Measurements from ENCODE around the gene POLR2I.
A peak's percentile ranks its signal among the peaks of the same experiment; 100 is the strongest.

Gene POLR2I

DNA sequence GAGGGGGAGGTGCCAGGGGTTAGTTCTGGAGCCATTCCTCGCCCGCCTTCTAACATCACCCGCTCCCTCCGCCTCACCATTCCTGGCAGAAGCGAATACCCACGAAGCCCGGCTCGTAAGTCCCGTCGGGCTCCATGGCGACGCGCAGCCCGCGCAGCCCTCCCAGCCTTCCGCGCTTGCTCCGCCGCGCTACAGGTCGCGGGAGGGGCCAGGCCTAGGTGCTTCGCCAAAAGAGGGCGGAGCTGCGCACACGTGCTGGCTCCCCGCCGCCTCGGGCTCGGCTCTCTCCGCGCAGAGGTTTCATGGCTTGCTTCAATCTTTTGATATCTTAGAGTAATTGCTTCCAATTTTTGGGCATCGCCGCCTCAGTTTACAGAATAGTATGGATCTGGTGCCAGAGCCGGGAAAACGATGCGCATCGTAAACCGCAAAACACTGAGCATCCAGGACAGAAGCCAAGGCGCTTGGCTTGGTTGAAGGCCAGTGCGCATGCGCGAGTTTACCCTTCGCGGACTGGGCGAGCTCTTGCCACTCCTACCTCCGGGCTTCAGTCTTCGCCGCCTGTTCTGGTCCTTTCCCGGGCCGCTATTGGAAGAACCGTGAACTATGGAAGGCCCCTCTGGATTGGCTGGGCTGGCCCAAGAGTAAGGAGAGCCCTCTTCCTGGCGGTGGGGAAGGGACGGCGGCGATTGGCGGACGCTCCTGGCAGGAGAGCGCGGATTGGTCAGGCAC, at the start of gene POLR2I:
TSS of gene POLR2I (minus strand) at position 155 of the 732 bp plus-strand sequence. CDS start at position 136, 19 bp downstream.
- Histone ChIP-seq H3K9me3 (ENCODE audit: control insufficient read depth, insufficient read depth, low read depth, low read length) (no peaks in the 10 kb centered on the region), H3K36me3 (ENCODE audit: control insufficient read depth in 2 of 2, insufficient read depth in 1 of 2, low read length in 2 of 2) (peaks cover 56 to 63% of the 10 kb centered on the region in 2 experiments), H3K27ac (ENCODE audit: extremely low read depth, low read depth, low read length) (peak within 1 kb of the TSS; percentile 92), H3K4me1 (ENCODE audit: control insufficient read depth, insufficient read depth, low read length) (peaks cover 27% of the 10 kb centered on the region), H3K4me3 (ENCODE audit: low read depth, low read length) (peak within 1 kb of the TSS; percentile 58)
- ChIA-PET CTCF (interaction anchor here (0.6 to 5.1 kb wide), 11 partner anchors 12 to 101 kb away, joined by 3 to 49 read pairs (median 4); partner anchors contain the start of genes ALKBH6 and THAP8), POLR2A (interaction anchor here (0.5 to 4.5 kb wide), 48 partner anchors 8 to 1437 kb away, joined by 3 to 96 read pairs (median 4); partner anchors contain the start of genes ALKBH6, CAPNS1, COX6B1 and LIN37)
- TF ChIP-seq ZNF335 (tag by site-specific recombination; conservative IDR thresholded peaks at IDR 0.05) (peak; percentile 99), ZEB2 (tag by site-specific recombination; IDR thresholded peaks at IDR 0.05) (peak; percentile 91), ZNF157 (tag by site-specific recombination; IDR thresholded peaks at IDR 0.05) (no peak), OSR2 (tag by site-specific recombination; IDR thresholded peaks at IDR 0.05) (peak; percentile 7; the same call in 1 of the 2 replicates), ZNF792 (tag by site-specific recombination; IDR thresholded peaks at IDR 0.05) (no peak), ZNF629 (tag by site-specific recombination; IDR thresholded peaks at IDR 0.05) (peak; percentile 80), MYNN (tag by site-specific recombination; IDR thresholded peaks at IDR 0.05; ENCODE audit: borderline replicate concordance) (peak; percentile 74; the same call in 1 of the 2 replicates), REPIN1 (tag by site-specific recombination; IDR thresholded peaks at IDR 0.05; ENCODE audit: low read depth) (peak; percentile 59; the same call in 1 of the 2 replicates), ZNF423 (tag by site-specific recombination; IDR thresholded peaks at IDR 0.05) (no peak), SETDB1 (IDR thresholded peaks at IDR 0.05; ENCODE audit: insufficient read length, low read length) (peak; percentile 49), ZNF76 (tag by site-specific recombination; IDR thresholded peaks at IDR 0.05; ENCODE audit: borderline replicate concordance, low read depth) (peak; percentile 93), ZNF23 (tag by site-specific recombination; IDR thresholded peaks at IDR 0.05; ENCODE audit: borderline replicate concordance) (no peak), ZNF146 (tag by site-specific recombination; IDR thresholded peaks at IDR 0.05) (peak; percentile 52; the same call in 1 of the 2 replicates), SP7 (tag by site-specific recombination; IDR thresholded peaks at IDR 0.05) (peak; percentile 85; the same call in 1 of the 2 replicates), ZBTB1 (tag by site-specific recombination; IDR thresholded peaks at IDR 0.05) (no peak), ZNF548 (tag by site-specific recombination; IDR thresholded peaks at IDR 0.05) (no peak), ZNF366 (tag by site-specific recombination; conservative IDR thresholded peaks at IDR 0.05) (0 out of 2 replicates have a peak, but pooled peaks have one; percentile 62), ZSCAN16 (tag by site-specific recombination; IDR thresholded peaks at IDR 0.05) (peak; percentile 4; the same call in 1 of the 2 replicates)
- TF ChIP-seq, protein P1, sequence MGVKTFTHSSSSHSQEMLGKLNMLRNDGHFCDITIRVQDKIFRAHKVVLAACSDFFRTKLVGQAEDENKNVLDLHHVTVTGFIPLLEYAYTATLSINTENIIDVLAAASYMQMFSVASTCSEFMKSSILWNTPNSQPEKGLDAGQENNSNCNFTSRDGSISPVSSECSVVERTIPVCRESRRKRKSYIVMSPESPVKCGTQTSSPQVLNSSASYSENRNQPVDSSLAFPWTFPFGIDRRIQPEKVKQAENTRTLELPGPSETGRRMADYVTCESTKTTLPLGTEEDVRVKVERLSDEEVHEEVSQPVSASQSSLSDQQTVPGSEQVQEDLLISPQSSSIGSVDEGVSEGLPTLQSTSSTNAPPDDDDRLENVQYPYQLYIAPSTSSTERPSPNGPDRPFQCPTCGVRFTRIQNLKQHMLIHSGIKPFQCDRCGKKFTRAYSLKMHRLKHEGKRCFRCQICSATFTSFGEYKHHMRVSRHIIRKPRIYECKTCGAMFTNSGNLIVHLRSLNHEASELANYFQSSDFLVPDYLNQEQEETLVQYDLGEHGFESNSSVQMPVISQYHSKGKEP (tag by site-specific recombination; IDR thresholded peaks at IDR 0.05): no peak; the same call in 1 of the 2 replicates
- TF ChIP-seq, protein P2, sequence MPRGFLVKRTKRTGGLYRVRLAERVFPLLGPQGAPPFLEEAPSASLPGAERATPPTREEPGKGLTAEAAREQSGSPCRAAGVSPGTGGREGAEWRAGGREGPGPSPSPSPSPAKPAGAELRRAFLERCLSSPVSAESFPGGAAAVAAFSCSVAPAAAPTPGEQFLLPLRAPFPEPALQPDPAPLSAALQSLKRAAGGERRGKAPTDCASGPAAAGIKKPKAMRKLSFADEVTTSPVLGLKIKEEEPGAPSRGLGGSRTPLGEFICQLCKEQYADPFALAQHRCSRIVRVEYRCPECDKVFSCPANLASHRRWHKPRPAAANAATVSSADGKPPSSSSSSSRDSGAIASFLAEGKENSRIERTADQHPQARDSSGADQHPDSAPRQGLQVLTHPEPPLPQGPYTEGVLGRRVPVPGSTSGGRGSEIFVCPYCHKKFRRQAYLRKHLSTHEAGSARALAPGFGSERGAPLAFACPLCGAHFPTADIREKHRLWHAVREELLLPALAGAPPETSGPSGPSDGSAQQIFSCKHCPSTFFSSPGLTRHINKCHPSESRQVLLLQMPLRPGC (tag by site-specific recombination; IDR thresholded peaks at IDR 0.05): peak; percentile 67; the same call in 1 of the 2 replicates
- TF ChIP-seq, protein P3, sequence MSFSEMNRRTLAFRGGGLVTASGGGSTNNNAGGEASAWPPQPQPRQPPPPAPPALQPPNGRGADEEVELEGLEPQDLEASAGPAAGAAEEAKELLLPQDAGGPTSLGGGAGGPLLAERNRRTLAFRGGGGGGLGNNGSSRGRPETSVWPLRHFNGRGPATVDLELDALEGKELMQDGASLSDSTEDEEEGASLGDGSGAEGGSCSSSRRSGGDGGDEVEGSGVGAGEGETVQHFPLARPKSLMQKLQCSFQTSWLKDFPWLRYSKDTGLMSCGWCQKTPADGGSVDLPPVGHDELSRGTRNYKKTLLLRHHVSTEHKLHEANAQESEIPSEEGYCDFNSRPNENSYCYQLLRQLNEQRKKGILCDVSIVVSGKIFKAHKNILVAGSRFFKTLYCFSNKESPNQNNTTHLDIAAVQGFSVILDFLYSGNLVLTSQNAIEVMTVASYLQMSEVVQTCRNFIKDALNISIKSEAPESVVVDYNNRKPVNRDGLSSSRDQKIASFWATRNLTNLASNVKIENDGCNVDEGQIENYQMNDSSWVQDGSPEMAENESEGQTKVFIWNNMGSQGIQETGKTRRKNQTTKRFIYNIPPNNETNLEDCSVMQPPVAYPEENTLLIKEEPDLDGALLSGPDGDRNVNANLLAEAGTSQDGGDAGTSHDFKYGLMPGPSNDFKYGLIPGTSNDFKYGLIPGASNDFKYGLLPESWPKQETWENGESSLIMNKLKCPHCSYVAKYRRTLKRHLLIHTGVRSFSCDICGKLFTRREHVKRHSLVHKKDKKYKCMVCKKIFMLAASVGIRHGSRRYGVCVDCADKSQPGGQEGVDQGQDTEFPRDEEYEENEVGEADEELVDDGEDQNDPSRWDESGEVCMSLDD (tag by site-specific recombination; IDR thresholded peaks at IDR 0.05): peak; percentile 76; the same call in 1 of the 2 replicates
- TF ChIP-seq, protein P4, sequence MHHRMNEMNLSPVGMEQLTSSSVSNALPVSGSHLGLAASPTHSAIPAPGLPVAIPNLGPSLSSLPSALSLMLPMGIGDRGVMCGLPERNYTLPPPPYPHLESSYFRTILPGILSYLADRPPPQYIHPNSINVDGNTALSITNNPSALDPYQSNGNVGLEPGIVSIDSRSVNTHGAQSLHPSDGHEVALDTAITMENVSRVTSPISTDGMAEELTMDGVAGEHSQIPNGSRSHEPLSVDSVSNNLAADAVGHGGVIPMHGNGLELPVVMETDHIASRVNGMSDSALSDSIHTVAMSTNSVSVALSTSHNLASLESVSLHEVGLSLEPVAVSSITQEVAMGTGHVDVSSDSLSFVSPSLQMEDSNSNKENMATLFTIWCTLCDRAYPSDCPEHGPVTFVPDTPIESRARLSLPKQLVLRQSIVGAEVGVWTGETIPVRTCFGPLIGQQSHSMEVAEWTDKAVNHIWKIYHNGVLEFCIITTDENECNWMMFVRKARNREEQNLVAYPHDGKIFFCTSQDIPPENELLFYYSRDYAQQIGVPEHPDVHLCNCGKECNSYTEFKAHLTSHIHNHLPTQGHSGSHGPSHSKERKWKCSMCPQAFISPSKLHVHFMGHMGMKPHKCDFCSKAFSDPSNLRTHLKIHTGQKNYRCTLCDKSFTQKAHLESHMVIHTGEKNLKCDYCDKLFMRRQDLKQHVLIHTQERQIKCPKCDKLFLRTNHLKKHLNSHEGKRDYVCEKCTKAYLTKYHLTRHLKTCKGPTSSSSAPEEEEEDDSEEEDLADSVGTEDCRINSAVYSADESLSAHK (tag by site-specific recombination; IDR thresholded peaks at IDR 0.05): peak; percentile 63
- TF ChIP-seq, protein P5, sequence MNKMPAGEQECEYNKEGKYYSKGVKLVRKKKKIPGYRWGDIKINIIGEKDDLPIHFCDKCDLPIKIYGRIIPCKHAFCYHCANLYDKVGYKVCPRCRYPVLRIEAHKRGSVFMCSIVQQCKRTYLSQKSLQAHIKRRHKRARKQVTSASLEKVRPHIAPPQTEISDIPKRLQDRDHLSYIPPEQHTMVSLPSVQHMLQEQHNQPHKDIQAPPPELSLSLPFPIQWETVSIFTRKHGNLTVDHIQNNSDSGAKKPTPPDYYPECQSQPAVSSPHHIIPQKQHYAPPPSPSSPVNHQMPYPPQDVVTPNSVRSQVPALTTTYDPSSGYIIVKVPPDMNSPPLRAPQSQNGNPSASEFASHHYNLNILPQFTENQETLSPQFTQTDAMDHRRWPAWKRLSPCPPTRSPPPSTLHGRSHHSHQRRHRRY (tag by site-specific recombination; IDR thresholded peaks at IDR 0.05): 0 out of 2 replicates have a peak, but pooled peaks have one; percentile 14
- TF ChIP-seq, protein P6, sequence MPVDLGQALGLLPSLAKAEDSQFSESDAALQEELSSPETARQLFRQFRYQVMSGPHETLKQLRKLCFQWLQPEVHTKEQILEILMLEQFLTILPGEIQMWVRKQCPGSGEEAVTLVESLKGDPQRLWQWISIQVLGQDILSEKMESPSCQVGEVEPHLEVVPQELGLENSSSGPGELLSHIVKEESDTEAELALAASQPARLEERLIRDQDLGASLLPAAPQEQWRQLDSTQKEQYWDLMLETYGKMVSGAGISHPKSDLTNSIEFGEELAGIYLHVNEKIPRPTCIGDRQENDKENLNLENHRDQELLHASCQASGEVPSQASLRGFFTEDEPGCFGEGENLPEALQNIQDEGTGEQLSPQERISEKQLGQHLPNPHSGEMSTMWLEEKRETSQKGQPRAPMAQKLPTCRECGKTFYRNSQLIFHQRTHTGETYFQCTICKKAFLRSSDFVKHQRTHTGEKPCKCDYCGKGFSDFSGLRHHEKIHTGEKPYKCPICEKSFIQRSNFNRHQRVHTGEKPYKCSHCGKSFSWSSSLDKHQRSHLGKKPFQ (tag by site-specific recombination; IDR thresholded peaks at IDR 0.05): peak; percentile 44; the same call in 1 of the 2 replicates
- TF ChIP-seq, protein P7, sequence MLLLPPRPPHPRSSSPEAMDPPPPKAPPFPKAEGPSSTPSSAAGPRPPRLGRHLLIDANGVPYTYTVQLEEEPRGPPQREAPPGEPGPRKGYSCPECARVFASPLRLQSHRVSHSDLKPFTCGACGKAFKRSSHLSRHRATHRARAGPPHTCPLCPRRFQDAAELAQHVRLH (tag by site-specific recombination; IDR thresholded peaks at IDR 0.05): peak; percentile 72; the same call in 1 of the 2 replicates
